Neuronal stem cell (in vitro differentiated cells): ENCODE results near the gene RAC2.

Experiments used
- DNase-seq: peaks from one replicate; pipeline ENCODE4 v3.0.0-alpha.2; 2013; ENCODE audit warnings: low spot score
- H2AFZ ChIP-seq: one replicate; pipeline ENCODE4 v1.6.1; 2013; ENCODE audit warnings: mild to moderate bottlenecking, low read length, inconsistent platforms
- H2AK5ac ChIP-seq: 2 replicates; pipeline ENCODE4 v1.6.1; 2013; ENCODE audit warnings: low read depth, mild to moderate bottlenecking, inconsistent platforms, low read length, moderate library complexity, mixed read lengths
- H2BK120ac ChIP-seq: 2 replicates; pipeline ENCODE4 v1.6.1; 2013; ENCODE audit warnings: low read depth, mild to moderate bottlenecking, inconsistent platforms, low read length, moderate library complexity, mixed read lengths
- H2BK12ac ChIP-seq: one replicate; pipeline ENCODE4 v1.6.1; 2013; ENCODE audit warnings: low read length, inconsistent platforms
- H2BK15ac ChIP-seq: 2 replicates; pipeline ENCODE4 v1.6.1; 2013; ENCODE audit warnings: mild to moderate bottlenecking, low read length, inconsistent platforms, mixed read lengths
- H2BK5ac ChIP-seq: one replicate; pipeline ENCODE4 v1.6.1; 2013; ENCODE audit warnings: inconsistent platforms, mild to moderate bottlenecking, low read length, moderate library complexity
- H3K14ac ChIP-seq: one replicate; pipeline ENCODE4 v1.6.1; 2013; ENCODE audit warnings: low read length, inconsistent platforms
- H3K18ac ChIP-seq: 2 replicates; pipeline ENCODE4 v1.6.1; 2013; ENCODE audit warnings: low read length, inconsistent platforms
- H3K23ac ChIP-seq: 2 replicates; pipeline ENCODE4 v1.6.1; 2013; ENCODE audit warnings: low read depth, mild to moderate bottlenecking, mixed read lengths, low read length, inconsistent platforms; ENCODE audit not compliant: poor library complexity
- H3K27ac ChIP-seq: replicated peaks from 3 replicates; pipeline ENCODE4 v1.5.1; 2013; ENCODE audit warnings: low read length, inconsistent platforms
- H3K27me3 ChIP-seq, 3 experiments: 2 replicates each; pipeline ENCODE4 v1.6.1; 2013; ENCODE audit warnings: low read length in 3 of 3, mild to moderate bottlenecking in 2 of 3, inconsistent platforms in 1 of 3, low read depth in 1 of 3, mixed read lengths in 1 of 3, moderate library complexity in 1 of 3; ENCODE audit not compliant: control insufficient read depth in 3 of 3, insufficient read depth in 3 of 3
- H3K36me3 ChIP-seq, 2 donors: replicated peaks in 1 of 2; 2 replicates each; pipeline ENCODE4 v1.6.1; 2013; ENCODE audit warnings: low read length in 2 of 2; ENCODE audit not compliant: control insufficient read depth in 2 of 2, insufficient read depth in 2 of 2
- H3K4ac ChIP-seq: 2 replicates; pipeline ENCODE4 v1.6.1; 2013; ENCODE audit warnings: inconsistent platforms, mild to moderate bottlenecking, low read length, moderate library complexity
- H3K4me1 ChIP-seq, 2 donors: 1 replicate in 1 of 2; 2 replicates in 1 of 2; pipeline ENCODE4 v1.6.1; 2013; ENCODE audit warnings: low read length in 2 of 2, low read depth in 1 of 2; ENCODE audit not compliant: control insufficient read depth in 2 of 2, insufficient read depth in 1 of 2
- H3K4me2 ChIP-seq: one replicate; pipeline ENCODE4 v1.6.1; 2013; ENCODE audit warnings: mild to moderate bottlenecking, low read length, inconsistent platforms; ENCODE audit not compliant: insufficient read depth, poor library complexity, severe bottlenecking
- H3K4me3 ChIP-seq, 2 donors: 2 replicates each; pipeline ENCODE4 v1.5.1; 2013; ENCODE audit warnings: low read length in 2 of 2, mild to moderate bottlenecking in 2 of 2, inconsistent platforms in 1 of 2, moderate library complexity in 1 of 2
- H3K79me1 ChIP-seq: one replicate; pipeline ENCODE4 v1.6.1; 2013; ENCODE audit warnings: low read depth, mild to moderate bottlenecking, inconsistent platforms, low read length, moderate library complexity
- H3K9ac ChIP-seq: one replicate; pipeline ENCODE4 v1.6.1; 2013; ENCODE audit warnings: mild to moderate bottlenecking, low read depth, low read length, inconsistent platforms; ENCODE audit not compliant: poor library complexity
- H3K9me3 ChIP-seq, 2 donors: replicated peaks in 1 of 2; 2 replicates each; pipeline versions ENCODE3 to v1.6.1; 2013; ENCODE audit warnings: low read length in 2 of 2, mild to moderate bottlenecking in 2 of 2, inconsistent platforms in 1 of 2, low read depth in 1 of 2, mixed read lengths in 1 of 2, moderate library complexity in 1 of 2; ENCODE audit not compliant: control insufficient read depth in 2 of 2, insufficient read depth in 1 of 2
- H4K8ac ChIP-seq: one replicate; pipeline ENCODE4 v1.6.1; 2013; ENCODE audit warnings: low read depth, mild to moderate bottlenecking, inconsistent platforms, low read length, moderate library complexity
- H4K91ac ChIP-seq: one replicate; pipeline ENCODE4 v1.6.1; 2013; ENCODE audit warnings: low read length, low read depth, mild to moderate bottlenecking, inconsistent platforms; ENCODE audit not compliant: poor library complexity
- WGBS, 2 donors: extraction: QIAGEN DNeasy Blood & Tissue Kit; methylation state at CpG; one replicate each; pipeline ENCODE4 v1.1.7; 2013; ENCODE audit warnings: missing lambda C conversion rate in 2 of 2, mixed read lengths in 1 of 2; ENCODE audit not compliant: insufficient read length in 2 of 2, insufficient replicate concordance in 1 of 2; ENCODE audit errors: extremely low coverage in 2 of 2; 5-methylcytosine and 5-hydroxymethylcytosine counted together

The RAC2 gene

DNA sequence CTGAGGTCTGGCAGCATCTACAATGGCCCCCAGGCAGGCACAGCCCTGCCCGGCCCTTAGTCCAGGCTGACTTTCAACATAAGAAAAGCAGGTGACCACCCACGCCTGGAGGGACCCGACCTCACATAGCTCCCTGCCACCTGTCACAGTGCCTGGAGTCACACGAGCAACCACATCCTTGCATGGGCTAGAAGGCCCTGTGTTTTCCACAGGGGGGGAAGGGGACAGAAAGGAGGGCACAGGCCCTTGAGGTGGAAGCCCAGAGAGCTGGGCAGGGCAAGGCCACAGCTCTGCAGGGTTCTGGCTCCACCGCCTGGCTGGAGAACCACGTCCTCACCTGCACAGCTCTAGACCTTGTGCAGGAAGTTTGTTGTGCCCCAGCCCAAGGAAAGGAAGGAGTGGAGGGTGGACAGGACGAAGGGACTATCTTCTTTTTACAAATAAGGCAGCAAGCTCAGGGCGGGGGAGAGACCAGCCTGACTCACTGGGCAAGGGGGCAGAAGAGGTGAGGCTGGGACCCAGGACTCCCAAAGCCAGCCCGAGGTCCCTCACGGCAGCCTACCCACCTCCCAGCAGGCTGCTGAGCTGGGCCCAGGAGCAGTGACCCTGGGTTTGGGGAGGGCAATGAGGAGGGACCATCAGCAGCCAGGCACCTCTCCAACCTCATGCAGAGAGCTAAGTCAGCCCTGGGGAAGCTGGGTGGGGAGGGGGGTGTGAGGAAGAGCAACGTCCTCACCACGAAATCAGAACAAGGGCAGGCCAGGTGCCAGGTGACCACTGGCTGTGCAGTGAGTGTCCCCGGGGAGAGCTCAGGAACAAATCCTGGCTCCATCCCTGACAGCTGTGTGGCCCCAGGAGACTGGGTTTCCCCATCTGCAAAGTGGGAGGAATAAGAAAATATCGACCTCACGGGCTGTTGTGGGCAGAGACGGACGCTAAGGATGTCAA, 60.4 kb downstream of the RAC2 start:
- Histone ChIP-seq H3K14ac (no peak overlapping the region), H2BK5ac (peak overlapping the region; percentile 21), H3K18ac (peak overlapping the region; percentile 44), H3K9me3 (no peaks in the 10 kb centered on the region), H3K4me2 (no peak overlapping the region), H3K79me1 (no peaks in the 10 kb centered on the region), H3K9ac (peak overlapping the region; percentile 38), H3K4me3 (no peak overlapping the region), H3K27me3 (no peaks in the 10 kb centered on the region), H2BK15ac (no peak overlapping the region), H2AK5ac (peak overlapping the region; percentile 32), H4K91ac (no peak overlapping the region), H2BK12ac (no peak overlapping the region), H4K8ac (no peak overlapping the region), H3K4ac (no peak overlapping the region), H3K23ac (peak overlapping the region; percentile 17), H3K27ac (no peak overlapping the region), H3K36me3 (peaks cover 0 to 66% of the 10 kb centered on the region in 2 donors), H2BK120ac (no peak overlapping the region), H3K4me1 (peaks cover 14 to 17% of the 10 kb centered on the region in 2 donors), H2AFZ (no peak overlapping the region)
- WGBS, 2 donors, result no CpG with 5 or more reads among the region's 17 CpGs
- no peak for DNase-seq

DNA sequence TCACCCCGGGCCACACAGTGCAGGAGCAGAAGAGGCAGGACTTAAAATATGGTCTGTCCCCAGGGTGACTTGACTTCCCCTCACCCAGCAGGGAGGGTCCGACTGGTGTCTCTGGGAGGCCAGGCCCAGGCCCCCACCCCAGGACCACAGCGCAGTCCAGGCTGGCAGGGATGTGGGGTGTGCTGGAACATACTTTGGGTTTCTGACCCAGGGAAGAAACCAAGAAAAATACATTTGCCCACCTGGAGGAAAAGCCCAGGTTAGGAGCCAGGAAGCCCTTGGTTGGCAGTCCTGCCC, 61.2 kb downstream of the RAC2 start:
- Histone ChIP-seq H3K9ac (no peak overlapping the region), H3K23ac (no peak overlapping the region), H3K4me3 (no peak overlapping the region), H3K27ac (no peak overlapping the region), H3K4ac (no peak overlapping the region), H4K8ac (no peak overlapping the region), H4K91ac (no peak overlapping the region), H2BK120ac (no peak overlapping the region), H3K14ac (no peak overlapping the region), H3K36me3 (peaks cover 0 to 66% of the 10 kb centered on the region in 2 donors), H2BK15ac (no peak overlapping the region), H3K4me2 (no peak overlapping the region), H3K18ac (no peak overlapping the region), H2BK5ac (no peak overlapping the region), H3K79me1 (no peaks in the 10 kb centered on the region), H3K4me1 (peaks cover 16 to 18% of the 10 kb centered on the region in 2 donors), H2AFZ (no peak overlapping the region), H2AK5ac (no peak overlapping the region), H2BK12ac (no peak overlapping the region), H3K9me3 (no peaks in the 10 kb centered on the region), H3K27me3 (no peaks in the 10 kb centered on the region)
- no CpG with 5 or more reads among the region's 3 CpGs for WGBS, 2 donors
- DNase-seq, result no peak

DNA sequence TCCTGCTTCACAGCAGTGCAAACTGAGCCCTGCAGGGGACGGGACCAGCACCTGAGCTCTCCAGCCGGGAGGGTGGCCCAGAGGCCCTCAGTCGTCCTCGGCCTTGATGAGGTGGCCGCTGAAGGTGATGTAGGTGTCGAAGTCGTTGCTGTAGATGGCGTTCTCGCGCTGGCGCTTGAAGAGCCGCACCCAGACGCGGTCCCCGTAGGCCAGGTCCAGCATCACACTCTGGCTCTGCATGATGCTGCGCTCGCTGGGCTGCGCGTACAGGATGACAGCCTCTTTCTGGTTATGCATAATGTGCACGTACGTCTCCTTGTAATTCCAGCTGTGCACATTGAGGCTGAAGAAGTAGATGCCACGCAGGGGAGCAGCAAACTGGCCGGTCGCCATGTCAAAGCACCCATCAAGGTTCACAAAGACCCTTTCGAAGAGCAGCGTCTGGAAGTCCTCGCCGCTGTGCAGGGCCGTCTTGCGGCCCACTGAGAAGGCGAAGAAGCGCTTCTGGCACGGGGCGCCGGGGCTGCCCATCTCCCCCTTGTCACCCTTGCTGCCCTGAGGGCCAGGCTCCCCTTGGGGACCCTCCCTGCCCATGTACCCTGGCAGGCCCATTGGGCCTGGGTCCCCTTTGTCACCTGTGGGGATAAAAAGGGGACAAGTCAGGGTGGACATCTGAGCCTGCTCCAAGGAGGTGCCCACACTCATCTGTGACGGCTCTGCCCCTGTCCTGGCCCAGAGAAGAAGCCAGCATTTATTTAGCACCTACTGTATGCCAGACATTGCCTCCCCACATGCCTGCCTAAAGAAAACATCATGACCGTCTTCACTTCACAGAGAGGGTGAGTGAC, 61.7 kb downstream of the RAC2 start:
- Histone ChIP-seq H3K36me3 (peaks cover 0 to 66% of the 10 kb centered on the region in 2 donors), H3K18ac (peak overlapping the region; percentile 62), H3K9me3 (no peaks in the 10 kb centered on the region), H3K4ac (no peak overlapping the region), H2AK5ac (peak overlapping the region; percentile 42), H3K4me2 (no peak overlapping the region), H2BK120ac (peak overlapping the region; percentile 17), H2BK15ac (peak overlapping the region; percentile 22), H3K79me1 (no peaks in the 10 kb centered on the region), H3K27me3 (no peaks in the 10 kb centered on the region), H4K8ac (no peak overlapping the region), H3K14ac (no peak overlapping the region), H2BK12ac (no peak overlapping the region), H2AFZ (no peak overlapping the region), H3K4me3 (no peak overlapping the region), H4K91ac (no peak overlapping the region), H2BK5ac (no peak overlapping the region), H3K27ac (no peak overlapping the region), H3K23ac (peak overlapping the region; percentile 86), H3K4me1 (peaks cover 11 to 15% of the 10 kb centered on the region in 2 donors), H3K9ac (peak overlapping the region; percentile 13)
- no CpG with 5 or more reads among the region's 37 CpGs for WGBS, 2 donors
- no peak for DNase-seq

DNA sequence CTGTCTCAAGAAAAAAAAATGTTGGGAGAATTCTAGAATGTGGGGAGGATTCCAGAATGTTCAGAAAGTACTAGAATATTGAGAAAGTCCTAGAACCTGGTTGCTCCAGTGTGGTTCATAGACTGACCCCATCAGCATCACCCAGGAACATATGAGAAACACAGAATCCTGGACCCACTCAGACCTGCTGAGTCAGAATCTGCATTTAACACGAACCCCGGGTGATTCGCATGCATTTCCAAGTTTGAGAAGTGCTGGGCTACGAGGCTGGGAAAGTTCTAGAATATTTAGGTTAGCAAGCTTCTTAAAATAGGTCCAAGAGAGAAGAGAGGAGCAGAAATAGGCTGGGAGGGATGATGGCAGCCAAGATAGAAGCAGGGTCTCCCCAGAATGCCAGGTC, 62.4 kb downstream of the RAC2 start:
- no peak overlapping the region for H2BK15ac ChIP-seq
- WGBS, 2 donors, result no CpG with 5 or more reads among the region's 4 CpGs
- no peak overlapping the region for H4K91ac ChIP-seq
- DNase-seq, result no peak
- H2AFZ ChIP-seq, result no peak overlapping the region
- no peak overlapping the region for H3K4me3 ChIP-seq
- H3K23ac ChIP-seq, result no peak overlapping the region
- H3K4me1 ChIP-seq, result peaks cover 11 to 12% of the 10 kb centered on the region in 2 donors
- no peak overlapping the region for H2BK5ac ChIP-seq
- H2BK12ac ChIP-seq, result no peak overlapping the region
- H3K79me1 ChIP-seq, result no peaks in the 10 kb centered on the region
- no peak overlapping the region for H2AK5ac ChIP-seq
- peaks cover 0 to 66% of the 10 kb centered on the region in 2 donors for H3K36me3 ChIP-seq
- H2BK120ac ChIP-seq, result no peak overlapping the region
- no peak overlapping the region for H3K4me2 ChIP-seq
- H3K27ac ChIP-seq, result no peak overlapping the region
- H3K9me3 ChIP-seq, result no peaks in the 10 kb centered on the region
- H3K14ac ChIP-seq, result no peak overlapping the region
- no peak overlapping the region for H3K18ac ChIP-seq
- no peaks in the 10 kb centered on the region for H3K27me3 ChIP-seq
- no peak overlapping the region for H3K4ac ChIP-seq
- H4K8ac ChIP-seq, result no peak overlapping the region
- no peak overlapping the region for H3K9ac ChIP-seq
